CD4-positive, alpha-beta T cell treated with Interleukin-15 for 1 hour (primary cell): ENCODE results near the gene CELF4.
"Not testable (repeated sequence)": the region's sequence is repeated elsewhere in the genome, so short reads cannot be mapped to it uniquely, and the experiment has no call there.

Experiments used
- DNase-seq: peaks from one replicate; pipeline ENCODE4 v3.0.0-alpha.2; 2020

CELF4 gene

GRCh38 chr18:37385846-37386778 is 179.5 kb downstream of the CELF4 start:
- DNase-seq: no peak

DNA sequence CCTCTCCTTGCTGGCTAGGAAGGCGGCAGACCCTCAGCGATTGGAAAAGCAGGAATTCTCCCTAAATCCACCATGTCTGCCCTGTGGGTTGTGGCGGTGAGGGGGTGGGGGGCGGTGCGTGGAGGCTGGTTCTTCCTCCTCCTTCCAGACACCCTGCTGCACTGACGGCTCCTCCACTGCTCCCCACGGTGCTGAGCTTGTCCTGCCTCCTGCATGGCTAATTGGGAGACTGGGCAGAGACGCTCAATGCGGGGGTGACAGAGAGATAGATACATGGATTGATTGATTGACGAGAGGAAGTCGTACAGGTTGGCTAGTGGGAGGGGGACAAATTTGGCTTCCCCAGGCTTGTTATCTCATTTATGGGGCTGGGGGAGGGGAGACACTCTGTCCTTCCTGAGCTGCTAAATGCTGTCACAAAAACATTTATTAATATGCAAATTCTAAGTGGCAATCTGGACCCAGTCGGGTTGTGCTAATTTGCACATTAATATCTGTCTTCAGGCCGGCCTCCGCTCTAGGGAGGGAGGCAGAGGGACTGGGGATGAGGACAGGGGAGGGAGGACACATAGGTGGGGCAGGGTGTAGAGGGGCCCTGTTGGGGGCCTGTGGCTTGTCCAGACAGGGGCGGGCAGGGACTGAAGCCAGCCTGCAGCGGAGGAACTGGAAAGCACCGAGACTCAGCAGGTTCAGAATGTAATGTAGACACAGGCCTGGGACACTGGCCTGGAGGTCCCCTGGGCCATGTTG is 181.6 kb downstream of the CELF4 start:
- DNase-seq: no peak

GRCh38 chr18:37383036-37383785 is 182.4 kb downstream of the CELF4 start:
- no peak for DNase-seq

DNA sequence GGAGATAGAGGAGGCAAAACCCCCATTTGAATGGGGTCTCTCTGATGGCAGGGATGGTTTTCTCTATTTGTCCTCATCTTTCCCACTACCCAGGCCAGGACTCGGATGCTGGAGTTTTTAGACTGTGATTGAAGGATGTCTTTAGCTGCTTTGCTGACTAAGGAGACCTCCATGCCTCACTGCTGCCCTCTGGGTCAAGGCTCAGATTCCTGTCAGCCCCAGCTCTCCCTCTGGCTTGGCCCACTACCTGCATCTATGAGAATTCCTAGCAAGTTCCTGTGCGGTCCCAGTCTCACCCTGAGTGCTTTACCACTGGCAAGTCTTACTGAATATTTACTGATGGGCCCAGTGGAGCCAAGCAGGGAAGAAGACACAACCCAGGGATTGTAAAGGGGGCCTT is 184.0 kb downstream of the CELF4 start:
- DNase-seq: no peak

DNA sequence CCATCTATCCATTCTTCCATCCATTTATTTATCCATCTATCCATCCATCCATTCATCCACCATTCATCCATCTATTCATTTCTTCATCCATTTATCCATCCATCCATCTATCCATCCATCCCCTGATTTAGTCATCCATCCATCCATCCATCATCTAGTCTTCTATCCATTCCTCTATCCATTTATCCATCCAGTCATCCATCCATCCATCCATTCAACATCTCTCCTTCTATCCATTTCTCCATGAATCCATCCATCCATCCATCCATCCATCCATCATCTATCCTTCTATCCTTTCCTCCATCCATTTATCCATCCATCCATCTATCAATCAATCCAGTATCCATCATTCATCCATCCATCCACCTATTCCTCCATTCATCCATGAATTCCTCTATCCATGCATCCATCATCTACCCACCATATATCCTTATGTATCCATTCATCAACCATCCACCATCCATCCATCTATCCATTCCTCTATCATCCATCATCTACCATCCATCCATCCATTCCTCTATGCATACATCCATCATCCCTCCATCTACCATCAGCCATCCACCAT is 185.0 kb downstream of the CELF4 start:
- no peak for DNase-seq

DNA sequence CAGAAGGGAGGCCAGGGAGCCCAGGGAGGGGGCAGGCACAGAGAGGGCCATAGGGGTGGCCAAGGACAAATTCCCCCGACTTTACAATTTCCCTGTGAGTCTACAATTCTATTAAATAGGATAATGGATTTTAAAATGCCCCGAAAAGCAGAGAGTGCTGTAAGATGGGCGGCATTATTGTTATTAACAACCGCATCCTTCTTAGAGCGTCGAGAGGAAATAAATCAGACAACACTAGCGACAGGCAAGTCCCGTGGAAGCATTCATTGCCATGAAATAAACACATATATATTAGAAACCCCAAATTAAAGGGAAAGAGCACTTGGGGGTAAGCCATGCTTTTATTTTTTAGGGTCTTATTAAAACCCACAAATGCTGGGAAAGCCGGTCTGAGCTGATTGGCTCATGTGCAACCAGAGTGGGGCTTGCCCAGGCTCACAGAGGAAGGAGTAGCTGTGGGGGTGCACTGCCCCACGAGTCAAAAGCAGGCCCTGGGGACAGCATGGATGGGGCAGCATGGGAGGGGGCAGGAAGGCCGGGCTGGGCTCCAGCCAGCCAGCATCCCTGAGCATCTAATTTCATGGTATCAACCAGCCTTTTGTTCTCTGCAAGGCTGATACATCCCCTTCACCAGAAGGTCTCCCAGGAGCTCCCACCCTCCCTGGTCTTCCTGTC is 187.1 kb downstream of the CELF4 start:
- DNase-seq: no peak

DNA sequence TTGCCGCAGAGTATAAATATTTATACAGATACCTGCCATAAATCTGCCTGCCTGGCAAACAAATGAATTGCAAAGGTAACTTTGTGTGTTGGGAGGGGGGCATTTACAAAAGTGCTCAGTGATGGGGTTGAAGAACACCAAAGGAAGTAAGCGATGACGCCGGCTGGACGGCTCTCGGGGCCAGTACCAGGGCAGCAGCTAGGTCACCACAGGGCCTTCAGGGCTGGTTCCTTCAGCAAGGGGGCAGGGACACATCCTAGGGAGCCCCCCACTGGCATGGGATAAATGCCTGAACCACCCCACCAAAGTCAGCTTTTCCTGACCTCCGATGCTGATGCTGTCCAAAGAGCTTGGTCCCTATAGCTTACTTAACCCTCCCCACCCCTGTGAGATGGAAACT is 190.4 kb downstream of the CELF4 start:
- no peak for DNase-seq

DNA sequence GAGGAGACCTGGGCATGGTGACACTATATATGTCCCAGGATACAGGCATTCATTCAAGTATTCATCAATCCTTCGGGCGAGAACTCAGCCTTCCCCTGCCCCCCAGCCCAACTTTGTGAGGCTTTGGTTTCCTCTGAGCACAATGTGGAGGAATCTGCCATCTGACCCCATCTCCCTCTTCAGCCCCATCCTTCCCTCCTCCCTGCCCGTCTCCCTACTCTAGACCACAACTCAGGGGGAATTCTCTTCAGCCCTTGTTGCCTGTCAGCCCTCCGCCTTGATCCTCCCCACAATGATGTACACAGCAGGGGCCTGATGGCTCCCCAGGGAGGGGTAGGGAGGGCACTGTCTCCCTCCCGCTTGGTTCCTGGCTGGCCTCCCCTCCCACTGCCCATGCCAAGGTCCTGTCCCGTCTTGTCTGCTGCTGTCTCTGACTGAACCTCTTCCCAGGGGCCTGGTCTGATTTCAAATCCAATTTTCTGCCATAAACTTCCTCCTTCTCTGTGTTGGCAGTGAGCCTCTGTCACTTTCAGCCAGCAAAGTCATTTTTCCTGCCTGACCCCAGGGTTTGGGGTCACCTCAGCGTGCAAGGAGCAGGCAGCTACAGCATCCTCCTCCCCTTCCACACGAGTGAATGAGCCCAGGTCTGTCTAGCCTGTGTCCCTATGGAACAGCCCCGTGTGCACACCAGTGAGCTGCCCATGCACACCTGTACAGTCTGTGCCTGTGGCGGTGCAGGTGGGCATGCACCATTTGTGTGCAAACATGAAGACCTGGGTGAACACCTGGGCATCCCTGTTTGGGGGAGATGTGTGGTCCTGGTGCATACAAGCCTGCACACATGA is 197.3 kb downstream of the CELF4 start:
- DNase-seq: no peak

DNA sequence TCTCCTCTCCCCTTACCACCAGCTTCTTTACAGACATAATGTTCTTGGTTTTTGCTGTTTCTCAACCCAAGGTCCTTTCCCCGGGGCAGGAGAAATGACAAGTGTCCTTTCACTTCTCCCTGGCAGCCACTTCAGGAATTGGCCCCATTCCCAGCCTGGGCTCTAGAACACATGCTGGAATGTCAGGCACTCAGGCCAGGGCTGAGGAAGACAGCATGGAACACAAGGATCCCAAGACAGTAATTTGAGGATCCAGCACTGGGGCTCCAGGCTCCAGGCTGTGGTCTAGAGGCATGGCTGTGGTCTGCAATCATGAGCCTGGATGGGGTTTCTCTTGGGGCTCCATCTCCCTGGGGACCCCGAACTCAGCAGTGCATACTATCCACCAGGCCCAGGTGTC is 201.4 kb downstream of the CELF4 start:
- DNase-seq: no peak

- no peak for DNase-seq
Measured at GRCh38 chr18:37362158-37362890, 203.3 kb downstream of the CELF4 start.

- DNase-seq: no peak
Measured at GRCh38 chr18:37361335-37362157, 204.1 kb downstream of the CELF4 start.

DNA sequence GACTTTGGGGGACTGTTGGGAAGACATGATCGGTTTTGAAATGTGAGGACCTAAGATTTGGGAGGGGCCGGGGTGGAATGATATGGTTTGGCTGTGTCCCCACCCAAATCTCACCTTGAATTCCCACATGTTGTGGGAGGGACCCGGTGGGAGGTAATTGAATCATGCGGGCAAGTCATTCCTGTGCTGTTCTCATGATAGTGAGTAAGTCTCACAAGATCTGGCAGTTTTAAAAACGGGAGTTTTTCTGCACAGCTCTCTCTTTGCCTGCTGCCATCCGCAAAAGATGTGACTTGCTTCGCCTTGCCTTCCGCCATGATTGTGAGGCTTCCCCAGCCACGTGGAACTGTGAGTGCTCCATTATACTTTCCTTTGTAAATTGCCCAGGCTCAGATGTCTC is 207.5 kb downstream of the CELF4 start:
- DNase-seq: not testable (repeated sequence)

GRCh38 chr18:37355772-37356171 is 209.8 kb downstream of the CELF4 start:
- no peak for DNase-seq

DNA sequence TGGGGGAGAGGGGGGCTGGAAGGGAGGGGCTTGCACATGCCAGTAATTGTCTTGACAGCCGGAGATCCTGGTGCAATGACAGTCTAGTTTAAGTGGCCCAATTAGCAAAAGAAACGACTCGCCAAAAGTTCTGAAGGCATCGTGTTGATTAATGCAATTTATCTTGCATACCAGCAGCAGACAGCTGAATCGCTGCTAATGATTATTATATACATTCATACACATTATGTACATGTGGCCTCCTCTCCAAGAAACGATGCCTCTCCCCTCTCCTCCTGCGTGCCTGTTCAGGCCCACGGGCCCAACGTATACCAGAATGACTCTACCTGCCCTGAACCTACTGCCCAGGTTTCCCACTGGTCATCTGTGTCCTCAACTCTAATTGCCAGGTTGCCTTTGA is 214.5 kb downstream of the CELF4 start:
- no peak for DNase-seq

GRCh38 chr18:37348729-37349128 is 216.9 kb downstream of the CELF4 start:
- DNase-seq: no peak

- no peak for DNase-seq
Measured at GRCh38 chr18:37346048-37346447, 219.6 kb downstream of the CELF4 start.

GRCh38 chr18:37343542-37343851 is 222.1 kb downstream of the CELF4 start:
- DNase-seq: no peak

- DNase-seq: no peak
Measured at GRCh38 chr18:37341473-37342086, 224.0 kb downstream of the CELF4 start.

DNA sequence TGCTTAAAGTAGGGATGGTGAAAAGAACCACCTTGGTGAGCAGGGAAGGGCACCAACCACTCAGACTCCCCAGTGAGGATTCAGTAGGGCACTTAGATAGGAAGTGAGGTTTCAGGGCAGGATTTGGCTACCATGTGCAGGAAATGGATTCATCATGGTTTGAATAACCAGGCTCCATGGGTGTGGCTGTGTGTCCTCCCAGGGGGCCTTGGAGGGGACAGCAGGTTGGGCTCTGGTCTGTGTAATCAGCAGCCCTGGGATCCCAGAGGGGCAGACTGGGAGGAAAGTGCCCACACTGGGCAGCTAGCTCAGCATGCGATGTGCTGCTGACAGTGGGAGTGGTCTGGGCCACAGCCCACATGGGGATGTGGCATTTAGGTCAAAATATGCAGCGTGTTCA is 224.6 kb downstream of the CELF4 start:
- no peak for DNase-seq
